Measurements from ENCODE around the gene RNU5D-1.

- TF ChIP-seq CTCF (IDR thresholded peaks at IDR 0.05) = no peak
- no peak for TF ChIP-seq POLR2A (IDR thresholded peaks at IDR 0.05)
Observed at GRCh38 chr1:44696789-44697345, 34.1 kb downstream of the RNU5D-1 start.
